Astrocyte of the spinal cord (primary cell): Measurements from ENCODE around the gene DDR1.

Source experiments
- DNase-seq: peaks from one replicate; pipeline ENCODE4 v3.0.0; 2011; ENCODE audit warnings: low read depth, low spot score
- H3K4me3 ChIP-seq: 2 replicates; pipeline ENCODE4 v1.5.1; 2011; ENCODE audit warnings: low read depth, mild to moderate bottlenecking, low read length, moderate library complexity
- CTCF ChIP-seq: IDR thresholded peaks from 2 replicates; pipeline ENCODE4 v1.5.1; 2012; ENCODE audit warnings: low read depth, mild to moderate bottlenecking, low read length, inconsistent platforms
- in situ Hi-C: cut with HindIII; loops from 2 replicates; pipeline ENCODE4 v1.10.0; 2017; ENCODE audit warnings: low sequenced_read_pairs

The DDR1 gene

GRCh38 chr6:30842754-30843610, 41.3 kb upstream of the DDR1 start:
- TF ChIP-seq CTCF = no peak
- in situ Hi-C loops = no loop called here
- H3K4me3 ChIP-seq = no peak overlapping the region
- DNase-seq = no peak

DNA sequence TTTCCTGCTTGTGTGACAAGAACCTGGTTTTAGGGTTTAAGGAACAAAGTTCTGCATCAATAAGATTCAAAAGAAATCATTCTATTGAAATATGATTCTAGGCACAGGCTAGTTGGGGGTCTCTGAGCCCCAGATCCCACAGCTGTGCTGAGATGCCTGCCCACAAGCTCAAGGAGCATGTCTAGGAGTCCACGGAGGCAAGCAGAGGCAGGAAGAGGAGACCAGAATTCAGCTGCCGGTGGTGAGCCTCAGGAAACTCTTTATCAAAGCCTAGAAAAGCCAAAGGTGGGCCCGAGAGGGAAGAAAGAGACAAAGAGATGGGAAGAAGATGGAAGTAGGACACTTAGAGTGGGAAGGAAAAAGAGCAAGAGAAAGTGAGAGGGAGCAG, 40.7 kb upstream of the DDR1 start:
- DNase-seq = no peak
- H3K4me3 ChIP-seq = no peak overlapping the region
- in situ Hi-C loops = no loop called here
- no peak for TF ChIP-seq CTCF

- no peak overlapping the region for H3K4me3 ChIP-seq
- no peak for DNase-seq
- TF ChIP-seq CTCF = no peak
- in situ Hi-C loops = no loop called here
Measured at GRCh38 chr6:30844118-30844535, 40.2 kb upstream of the DDR1 start.

GRCh38 chr6:30845183-30845582, 39.1 kb upstream of the DDR1 start:
- in situ Hi-C loops = no loop called here
- no peak for DNase-seq
- no peak overlapping the region for H3K4me3 ChIP-seq
- no peak for TF ChIP-seq CTCF

- TF ChIP-seq CTCF = no peak
- in situ Hi-C loops = no loop called here
- H3K4me3 ChIP-seq = no peak overlapping the region
- no peak for DNase-seq
Measured at GRCh38 chr6:30847421-30847970, 36.8 kb upstream of the DDR1 start.

DNA sequence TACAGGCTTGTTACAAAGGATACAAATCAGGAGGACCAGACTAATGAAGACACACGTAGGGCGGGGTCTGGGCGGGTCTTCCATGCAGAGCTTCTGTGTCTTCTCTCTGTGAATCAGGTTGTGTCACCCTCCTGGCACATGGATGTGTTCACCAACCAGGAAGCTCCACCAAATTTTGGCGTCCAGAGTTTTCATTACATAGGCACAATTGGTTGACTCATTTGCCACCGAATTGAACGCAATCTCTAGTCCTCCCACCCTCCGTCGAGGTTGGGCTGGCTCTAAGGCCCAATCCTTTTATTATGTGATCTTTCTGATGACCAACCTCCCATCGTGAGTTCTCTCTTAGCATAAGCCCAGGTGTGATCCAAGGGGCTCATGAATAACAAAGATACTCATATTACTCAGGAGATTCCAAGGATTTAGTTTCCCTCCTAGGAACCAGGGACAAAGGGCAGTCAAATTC, 36.3 kb upstream of the DDR1 start:
- no peak for TF ChIP-seq CTCF
- no peak for DNase-seq
- in situ Hi-C loops = no loop called here
- H3K4me3 ChIP-seq = no peak overlapping the region
